Keratinocyte (primary cell): Measurements from ENCODE around the gene KCTD21. TPM values are rescaled to one million over a fixed set of nuclear protein-coding genes. Genes with fewer than 3 reads are reported as not detected.

ENCODE experiments used
- DNase-seq: peaks from one replicate; pipeline ENCODE4 v3.0.0-alpha.2; 2011; ENCODE audit warnings: low read depth, missing footprints, low spot score
- FAIRE-seq: peaks from 2 replicates; lab custom pipeline; 2011; peaks lifted over from hg19 to GRCh38; lab: Jason Lieb, UNC
- H2AFZ ChIP-seq: 2 replicates; pipeline ENCODE4 v1.6.0; 2012; ENCODE audit warnings: low read length, control low read depth, inconsistent platforms; ENCODE audit not compliant: control insufficient read depth
- H3K27ac ChIP-seq: 2 replicates; pipeline ENCODE4 v1.5.1; 2011; ENCODE audit warnings: low read length; ENCODE audit not compliant: control insufficient read depth, insufficient read depth
- H3K27me3 ChIP-seq: 3 replicates; pipeline ENCODE4 v1.6.0; 2011; ENCODE audit warnings: low read length; ENCODE audit not compliant: control insufficient read depth, insufficient read depth; ENCODE audit errors: extremely low read depth
- H3K36me3 ChIP-seq, 2 experiments: 2 replicates in 1 of 2; 3 replicates in 1 of 2; pipeline ENCODE4 v1.5.1; 2011; ENCODE audit warnings: low read length in 2 of 2, mild to moderate bottlenecking in 1 of 2; ENCODE audit not compliant: control insufficient read depth in 2 of 2, insufficient read depth in 2 of 2; ENCODE audit errors: extremely low read depth in 1 of 2
- H3K4me1 ChIP-seq: 3 replicates; pipeline ENCODE4 v1.5.1; 2011; ENCODE audit warnings: low read length; ENCODE audit not compliant: control insufficient read depth, insufficient read depth; ENCODE audit errors: extremely low read depth
- H3K4me2 ChIP-seq: 3 replicates; pipeline ENCODE4 v1.6.0; 2011; ENCODE audit warnings: low read depth, low read length; ENCODE audit not compliant: control insufficient read depth, insufficient read depth; ENCODE audit errors: extremely low read depth
- H3K4me3 ChIP-seq, 3 experiments: fragments of 200-600 bp in 1 of 3; sonication (generic) in 1 of 3; 2 replicates in 2 of 3; 3 replicates in 1 of 3; pipeline ENCODE4 v1.5.1; 2011 to 2016; ENCODE audit warnings: low read length in 3 of 3, mild to moderate bottlenecking in 3 of 3, control low read depth in 2 of 3, inconsistent platforms in 1 of 3, low read depth in 1 of 3, mixed read lengths in 1 of 3, mixed run types in 1 of 3, moderate library complexity in 1 of 3; ENCODE audit not compliant: control insufficient read depth in 2 of 3, insufficient read depth in 2 of 3; ENCODE audit errors: extremely low read depth in 1 of 3
- H3K79me2 ChIP-seq: 2 replicates; pipeline ENCODE4 v1.6.0; 2012; ENCODE audit warnings: low read length; ENCODE audit not compliant: control insufficient read depth, insufficient read depth
- H3K9ac ChIP-seq: 3 replicates; pipeline ENCODE4 v1.6.0; 2011; ENCODE audit warnings: low read length; ENCODE audit not compliant: control insufficient read depth, insufficient read depth; ENCODE audit errors: extremely low read depth
- H3K9me1 ChIP-seq: 3 replicates; pipeline ENCODE4 v1.6.0; 2011; ENCODE audit warnings: low read length; ENCODE audit not compliant: control insufficient read depth, insufficient read depth; ENCODE audit errors: extremely low read depth
- H3K9me3 ChIP-seq: 2 replicates; pipeline ENCODE4 v1.5.1; 2012; ENCODE audit warnings: low read depth, low read length; ENCODE audit not compliant: control insufficient read depth
- H4K20me1 ChIP-seq: 3 replicates; pipeline ENCODE4 v1.6.0; 2011; ENCODE audit warnings: low read length; ENCODE audit not compliant: control insufficient read depth, insufficient read depth; ENCODE audit errors: extremely low read depth
- EZH2 ChIP-seq: IDR thresholded peaks from one replicate; pipeline ENCODE4 v1.6.1; 2012; ENCODE audit warnings: inconsistent platforms, mild to moderate bottlenecking, low read length, moderate library complexity
- dilution Hi-C: fragments of 300-500 bp; cut with MboI; formaldehyde crosslinking; loops from one replicate; pipeline ENCODE4 v1.7.0; 2020; ENCODE audit warnings: low sequenced_read_pairs; ENCODE audit not compliant: extremely low pct_ligation_motif_present
- polyA plus RNA-seq, 5 experiments: library from polyadenylated mRNA; depleted of rRNA in 3 of 5; stranded (reverse) in 3 of 5; stranded (forward) in 1 of 5; unstranded in 1 of 5; fragments of >200 nt; gene quantifications; 1 replicate in 1 of 5; 2 replicates in 3 of 5; 3 replicates in 1 of 5; pipeline versions ENCODE4 v1.2.1 to v1.2.3, GENCODE V29; 2011 to 2012; ENCODE audit warnings: missing spikeins in 2 of 5, low read depth in 1 of 5, low replicate concordance in 1 of 5
- TF ChIP-seq, protein P1 (sequence below), 3 experiments: IDR thresholded peaks in 1 of 3; conservative IDR thresholded peaks in 1 of 3; optimal IDR thresholded peaks in 1 of 3; 2 replicates in 2 of 3; 3 replicates in 1 of 3; pipeline versions ENCODE3 to v1.5.1; 2011; ENCODE audit warnings: low read length in 3 of 3, mild to moderate bottlenecking in 3 of 3, moderate library complexity in 2 of 3, control low read depth in 1 of 3, inconsistent platforms in 1 of 3; ENCODE audit not compliant: insufficient read depth in 2 of 3; ENCODE audit errors: extremely low read depth in 1 of 3

KCTD21 gene
- polyA plus RNA-seq, 1 donor (not counting 4 experiments of a cell fraction or from before 2014, with no cell fraction given): 10.4 TPM

DNA sequence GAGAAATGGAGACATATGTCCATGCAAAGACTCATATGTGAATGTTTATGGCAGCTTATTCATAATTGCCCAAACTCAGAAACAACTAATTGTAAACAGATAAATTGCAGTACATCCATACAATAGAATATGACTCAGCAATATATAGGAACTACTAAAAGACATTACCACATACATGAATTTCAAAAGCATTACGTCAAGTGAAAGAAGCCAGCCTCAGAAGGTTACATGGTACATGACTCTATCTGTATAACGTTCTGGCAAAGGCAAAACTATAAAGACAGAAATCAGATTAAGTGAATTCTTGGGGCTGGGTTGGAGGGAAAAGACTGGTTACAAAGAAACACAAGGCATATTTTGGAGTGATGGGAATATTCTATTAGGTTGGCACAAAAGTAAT is 7.2 kb downstream of the KCTD21 start:
- H3K79me2 ChIP-seq: peaks cover 5% of the 10 kb centered on the region
- DNase-seq: no peak
- no peak overlapping the region for H3K9ac ChIP-seq
- H4K20me1 ChIP-seq: no peaks in the 10 kb centered on the region
- no peak for FAIRE-seq
- peaks cover 10% of the 10 kb centered on the region for H3K4me1 ChIP-seq
- dilution Hi-C loops: no loop called here
- H3K9me3 ChIP-seq: no peaks in the 10 kb centered on the region
- H2AFZ ChIP-seq: no peak overlapping the region
- peaks cover 0 to 9% of the 10 kb centered on the region in 2 experiments for H3K36me3 ChIP-seq
- no peak overlapping the region for H3K27ac ChIP-seq
- H3K27me3 ChIP-seq: no peaks in the 10 kb centered on the region
- no peak for TF ChIP-seq EZH2
- TF ChIP-seq, protein P1, sequence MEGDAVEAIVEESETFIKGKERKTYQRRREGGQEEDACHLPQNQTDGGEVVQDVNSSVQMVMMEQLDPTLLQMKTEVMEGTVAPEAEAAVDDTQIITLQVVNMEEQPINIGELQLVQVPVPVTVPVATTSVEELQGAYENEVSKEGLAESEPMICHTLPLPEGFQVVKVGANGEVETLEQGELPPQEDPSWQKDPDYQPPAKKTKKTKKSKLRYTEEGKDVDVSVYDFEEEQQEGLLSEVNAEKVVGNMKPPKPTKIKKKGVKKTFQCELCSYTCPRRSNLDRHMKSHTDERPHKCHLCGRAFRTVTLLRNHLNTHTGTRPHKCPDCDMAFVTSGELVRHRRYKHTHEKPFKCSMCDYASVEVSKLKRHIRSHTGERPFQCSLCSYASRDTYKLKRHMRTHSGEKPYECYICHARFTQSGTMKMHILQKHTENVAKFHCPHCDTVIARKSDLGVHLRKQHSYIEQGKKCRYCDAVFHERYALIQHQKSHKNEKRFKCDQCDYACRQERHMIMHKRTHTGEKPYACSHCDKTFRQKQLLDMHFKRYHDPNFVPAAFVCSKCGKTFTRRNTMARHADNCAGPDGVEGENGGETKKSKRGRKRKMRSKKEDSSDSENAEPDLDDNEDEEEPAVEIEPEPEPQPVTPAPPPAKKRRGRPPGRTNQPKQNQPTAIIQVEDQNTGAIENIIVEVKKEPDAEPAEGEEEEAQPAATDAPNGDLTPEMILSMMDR (optimal IDR thresholded peaks at IDR 0.05 in 1 of 3, IDR thresholded peaks at IDR 0.05 in 1 of 3, conservative IDR thresholded peaks at IDR 0.05 in 1 of 3; ENCODE audit: extremely low read depth in 1 of 3, insufficient read depth in 2 of 3, low read length in 3 of 3): no peak
- no peak overlapping the region for H3K4me2 ChIP-seq
- no peaks in the 10 kb centered on the region for H3K9me1 ChIP-seq
- no peak overlapping the region for H3K4me3 ChIP-seq

DNA sequence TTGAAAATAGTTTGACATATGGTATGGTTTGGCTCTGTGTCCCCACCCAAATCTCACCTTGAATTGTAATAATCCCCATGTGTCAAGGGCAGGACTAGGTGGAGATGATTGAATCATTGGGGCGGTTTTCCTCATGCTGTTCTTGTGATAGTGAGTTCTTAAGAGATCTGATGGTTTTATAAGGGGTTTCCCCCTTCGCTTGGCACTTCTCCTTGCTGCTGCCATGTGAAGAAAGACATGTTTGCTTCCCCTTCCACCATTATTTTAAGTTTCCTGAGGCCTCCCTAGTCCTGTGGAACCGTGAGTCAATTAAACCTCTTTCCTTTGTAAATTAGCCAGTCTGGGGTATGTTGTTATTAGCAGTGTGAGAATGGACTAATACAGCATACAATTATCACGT is 7.7 kb downstream of the KCTD21 start:
- Histone ChIP-seq H3K36me3 (peaks cover 0 to 11% of the 10 kb centered on the region in 2 experiments), H3K4me3 (no peak overlapping the region), H3K9me1 (no peaks in the 10 kb centered on the region), H3K27me3 (no peaks in the 10 kb centered on the region), H3K4me1 (peaks cover 5% of the 10 kb centered on the region), H3K4me2 (no peak overlapping the region), H3K9ac (no peak overlapping the region), H2AFZ (no peak overlapping the region), H4K20me1 (no peaks in the 10 kb centered on the region), H3K27ac (no peak overlapping the region), H3K79me2 (peaks cover 5% of the 10 kb centered on the region), H3K9me3 (no peaks in the 10 kb centered on the region)
- DNase-seq (no peak), FAIRE-seq (no peak)
- dilution Hi-C loops: no loop called here
- TF ChIP-seq EZH2: no peak
- TF ChIP-seq, protein P1 (optimal IDR thresholded peaks at IDR 0.05 in 1 of 3, IDR thresholded peaks at IDR 0.05 in 1 of 3, conservative IDR thresholded peaks at IDR 0.05 in 1 of 3; ENCODE audit: extremely low read depth in 1 of 3, insufficient read depth in 2 of 3, low read length in 3 of 3): no peak
